Progenitor cell of endocrine pancreas (in vitro differentiated cells): ENCODE data around the gene NCAM2. TPM values are rescaled to one million over a fixed set of nuclear protein-coding genes. Genes with fewer than 3 reads are reported as not detected.

Experiments used
- DNase-seq: peaks from one replicate; pipeline ENCODE4 v3.0.0; 2021; ENCODE audit warnings: low spot score; ENCODE audit not compliant: unreplicated experiment
- H3K27ac Mint-ChIP-seq: 2 replicates; pipeline ENCODE4 v1.8.0; 2021; ENCODE audit warnings: mild to moderate bottlenecking, moderate library complexity, mixed read lengths
- H3K27me3 Mint-ChIP-seq: 2 replicates; pipeline ENCODE4 v1.8.0; 2021; ENCODE audit warnings: mixed read lengths
- H3K36me3 Mint-ChIP-seq: 2 replicates; pipeline ENCODE4 v1.8.0; 2022; ENCODE audit warnings: mixed read lengths; ENCODE audit not compliant: insufficient read depth
- H3K4me1 Mint-ChIP-seq: 2 replicates; pipeline ENCODE4 v1.8.0; 2021; ENCODE audit warnings: low read depth, mixed read lengths
- H3K4me3 Mint-ChIP-seq: 2 replicates; pipeline ENCODE4 v1.8.0; 2021; ENCODE audit warnings: low read depth, mild to moderate bottlenecking, moderate library complexity, mixed read lengths
- H3K9me3 Mint-ChIP-seq: 2 replicates; pipeline ENCODE4 v1.8.0; 2021; ENCODE audit warnings: low read depth, mixed read lengths
- CTCF ChIP-seq: fragments of 200-600 bp; sonication (generic); IDR thresholded peaks from one replicate; pipeline ENCODE4 v1.5.0; 2021; ENCODE audit warnings: antibody characterized with exemption, mild to moderate bottlenecking; ENCODE audit not compliant: unreplicated experiment
- total RNA-seq: library from RNA; stranded (reverse); gene quantifications from 2 replicates; pipeline ENCODE4 v1.2.1, GENCODE V29; 2021

NCAM2 gene
- total RNA-seq, 1 donor from 2014 or later: 0.60 TPM

- Mint-ChIP-seq H3K36me3 (no peaks in the 10 kb centered on the region), H3K9me3 (no peaks in the 10 kb centered on the region), H3K27ac (no peak overlapping the region), H3K4me1 (no peaks in the 10 kb centered on the region), H3K27me3 (no peaks in the 10 kb centered on the region), H3K4me3 (no peak overlapping the region)
- TF ChIP-seq CTCF: peak; percentile 68
- DNase-seq: no peak
Measured at GRCh38 chr21:20971296-20971921, 26.8 kb upstream of the NCAM2 start.

- no peaks in the 10 kb centered on the region for H3K36me3 Mint-ChIP-seq
- H3K27me3 Mint-ChIP-seq: peaks cover 63% of the 10 kb centered on the region
- H3K4me3 Mint-ChIP-seq: no peak overlapping the region
- no peak for DNase-seq
- H3K27ac Mint-ChIP-seq: no peak overlapping the region
- TF ChIP-seq CTCF: no peak
- no peaks in the 10 kb centered on the region for H3K9me3 Mint-ChIP-seq
- H3K4me1 Mint-ChIP-seq: peaks cover 1% of the 10 kb centered on the region
Measured at GRCh38 chr21:20994790-20995189, 3.4 kb upstream of the NCAM2 start.

GRCh38 chr21:20996421-20997310 lies 1.5 kb upstream of the NCAM2 start:
- Mint-ChIP-seq H3K27ac (peak overlapping the region; percentile 57), H3K27me3 (peaks cover 79% of the 10 kb centered on the region), H3K9me3 (no peaks in the 10 kb centered on the region), H3K4me1 (peaks cover 1% of the 10 kb centered on the region), H3K4me3 (peak overlapping the region; percentile 59), H3K36me3 (no peaks in the 10 kb centered on the region)
- no peak for TF ChIP-seq CTCF
- DNase-seq: no peak

- peaks cover 1% of the 10 kb centered on the region for H3K4me1 Mint-ChIP-seq
- H3K36me3 Mint-ChIP-seq: no peaks in the 10 kb centered on the region
- H3K27me3 Mint-ChIP-seq: peaks cover 83% of the 10 kb centered on the region
- H3K9me3 Mint-ChIP-seq: no peaks in the 10 kb centered on the region
- no peak overlapping the region for H3K27ac Mint-ChIP-seq
- H3K4me3 Mint-ChIP-seq: peak overlapping the region; percentile 59
- DNase-seq: no peak
- no peak for TF ChIP-seq CTCF
Measured at GRCh38 chr21:20997311-20997635, 936 bp upstream of the NCAM2 start.

GRCh38 chr21:20998456-20998789 lies 214 bp downstream of the NCAM2 start:
- TF ChIP-seq CTCF: no peak
- Mint-ChIP-seq H3K27me3 (peaks cover 75% of the 10 kb centered on the region), H3K27ac (peak overlapping the region; percentile 76), H3K4me3 (peak overlapping the region; percentile 75), H3K4me1 (peaks cover 1% of the 10 kb centered on the region), H3K9me3 (no peaks in the 10 kb centered on the region), H3K36me3 (no peaks in the 10 kb centered on the region)
- DNase-seq: no peak
